Gastrocnemius medialis (tissue), 4 donors: Measurements from ENCODE around the gene C4B. TPM values are rescaled to one million over a fixed set of nuclear protein-coding genes. Genes with fewer than 3 reads are reported as not detected.

Experiments
- ATAC-seq, 2 donors: fragments of 150-250 bp; one replicate each; pipeline ENCODE4 v1.9.1; 2016
- DNase-seq, 2 donors: peaks; one replicate each; pipeline ENCODE4 v3.0.0-alpha.2; 2019
- H3K27ac ChIP-seq, 4 donors: fragments of 200-600 bp; sonication (generic); 1 replicate in 1 of 4; 2 replicates in 3 of 4; pipeline ENCODE4 v1.5.1; 2016 to 2018; ENCODE audit warnings: mild to moderate bottlenecking in 2 of 4, moderate library complexity in 1 of 4
- H3K27me3 ChIP-seq, 3 donors: fragments of 200-600 bp; sonication (generic) in 2 of 3; 1 replicate in 1 of 3; 2 replicates in 2 of 3; pipeline versions ENCODE4 v1.5.1 to v1.6.0; 2016 to 2019; ENCODE audit warnings: mild to moderate bottlenecking in 1 of 3, moderate library complexity in 1 of 3
- H3K36me3 ChIP-seq, 2 donors: fragments of 200-600 bp; sonication (generic) in 1 of 2; one replicate each; pipeline ENCODE4 v1.5.1; 2017 to 2018
- H3K4me1 ChIP-seq, 2 donors: fragments of 200-600 bp; sonication (generic) in 1 of 2; one replicate each; pipeline ENCODE4 v1.5.1; 2016 to 2017; ENCODE audit warnings: mild to moderate bottlenecking in 2 of 2
- H3K4me3 ChIP-seq, 4 donors: fragments of 200-600 bp; sonication (generic) in 3 of 4; 1 replicate in 1 of 4; 2 replicates in 3 of 4; pipeline ENCODE4 v1.5.1; 2016 to 2019; ENCODE audit warnings: mild to moderate bottlenecking in 2 of 4
- H3K9me3 ChIP-seq, 3 donors: fragments of 200-600 bp; sonication (generic) in 2 of 3; 1 replicate in 1 of 3; 2 replicates in 2 of 3; pipeline ENCODE4 v1.5.1; 2016 to 2019
- POLR2A ChIP-seq, 2 donors: fragments of 450-650 bp; IDR thresholded peaks; one replicate each; pipeline ENCODE4 v1.6.1; 2017; ENCODE audit warnings: antibody characterized with exemption in 2 of 2, mild to moderate bottlenecking in 2 of 2, moderate library complexity in 2 of 2
- in situ Hi-C, 4 donors: fragments of 200-750 bp; cut with MboI; loops; one replicate each; pipeline versions ENCODE4 v1.15.0 to v1.8.0; 2017; ENCODE audit warnings: low sequenced_read_pairs in 4 of 4
- intact Hi-C: fragments of 100-400 bp; cut with DNase I; formaldehyde crosslinking; loops from one replicate; pipeline ENCODE4 v1.15.1; 2023; ENCODE audit warnings: low total_unique reads
- total RNA-seq, 4 donors: library from RNA; depleted of rRNA; stranded (reverse); fragments of >200 nt; gene quantifications; one replicate each; pipeline versions ENCODE4 v1.1.0 to v1.2.3, GENCODE V29; 2016
- TF ChIP-seq, protein P1 (sequence below), 5 experiments: fragments of 450-650 bp in 3 of 5; fragments of 200-600 bp in 2 of 5; sonication (generic) in 2 of 5; IDR thresholded peaks in 4 of 5; conservative IDR thresholded peaks in 1 of 5; 1 replicate in 4 of 5; 2 replicates in 1 of 5; pipeline ENCODE4 v1.5.1; 2016 to 2019; ENCODE audit warnings: antibody characterized with exemption in 5 of 5, mild to moderate bottlenecking in 3 of 5, moderate library complexity in 3 of 5

C4B gene
- total RNA-seq, 4 donors from 2014 or later: 2.6 to 8.6 (median 6.9) TPM

DNA sequence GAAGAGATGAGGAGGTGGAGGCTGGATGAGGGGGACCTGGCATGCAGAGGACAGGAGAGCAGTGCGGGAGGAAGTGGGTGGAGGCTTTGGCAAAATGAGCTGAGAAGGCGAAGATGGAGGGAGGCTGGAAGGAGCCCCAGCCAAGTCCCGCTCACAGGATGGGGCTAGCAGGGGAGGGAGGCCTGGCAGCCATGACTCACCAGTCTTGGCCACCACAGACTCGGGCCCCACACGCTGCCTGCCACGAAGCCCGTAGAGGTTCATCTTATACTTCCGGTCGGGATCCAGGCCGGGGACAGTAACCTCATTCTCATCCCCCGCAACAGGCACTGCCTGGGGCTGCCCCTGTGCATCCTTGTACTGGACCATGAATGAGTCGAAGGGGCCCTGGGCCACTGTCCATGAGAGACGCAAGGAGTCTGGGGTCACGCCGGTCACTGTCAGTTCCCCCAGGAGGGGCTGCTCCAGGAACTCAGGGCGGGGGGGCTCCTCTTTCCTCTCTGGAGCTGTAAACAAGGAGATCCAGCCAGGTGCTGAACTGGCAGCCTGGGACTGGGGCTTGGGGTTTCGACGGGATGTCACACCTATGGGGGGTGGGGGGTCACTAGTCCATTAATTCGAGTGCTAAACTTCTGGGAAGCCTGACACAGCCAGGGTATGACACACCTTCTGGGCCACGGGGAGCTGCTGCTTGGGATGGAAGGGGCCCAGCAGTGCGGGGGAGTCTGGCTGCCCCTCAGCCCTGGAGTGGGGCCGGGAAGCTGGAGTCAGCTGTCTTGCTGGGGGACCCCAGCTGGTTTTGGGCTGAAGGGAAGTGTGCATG, 66.8 kb downstream of the C4B start:
- no peak for TF ChIP-seq POLR2A (IDR thresholded peaks at IDR 0.05)
- TF ChIP-seq, protein P1, sequence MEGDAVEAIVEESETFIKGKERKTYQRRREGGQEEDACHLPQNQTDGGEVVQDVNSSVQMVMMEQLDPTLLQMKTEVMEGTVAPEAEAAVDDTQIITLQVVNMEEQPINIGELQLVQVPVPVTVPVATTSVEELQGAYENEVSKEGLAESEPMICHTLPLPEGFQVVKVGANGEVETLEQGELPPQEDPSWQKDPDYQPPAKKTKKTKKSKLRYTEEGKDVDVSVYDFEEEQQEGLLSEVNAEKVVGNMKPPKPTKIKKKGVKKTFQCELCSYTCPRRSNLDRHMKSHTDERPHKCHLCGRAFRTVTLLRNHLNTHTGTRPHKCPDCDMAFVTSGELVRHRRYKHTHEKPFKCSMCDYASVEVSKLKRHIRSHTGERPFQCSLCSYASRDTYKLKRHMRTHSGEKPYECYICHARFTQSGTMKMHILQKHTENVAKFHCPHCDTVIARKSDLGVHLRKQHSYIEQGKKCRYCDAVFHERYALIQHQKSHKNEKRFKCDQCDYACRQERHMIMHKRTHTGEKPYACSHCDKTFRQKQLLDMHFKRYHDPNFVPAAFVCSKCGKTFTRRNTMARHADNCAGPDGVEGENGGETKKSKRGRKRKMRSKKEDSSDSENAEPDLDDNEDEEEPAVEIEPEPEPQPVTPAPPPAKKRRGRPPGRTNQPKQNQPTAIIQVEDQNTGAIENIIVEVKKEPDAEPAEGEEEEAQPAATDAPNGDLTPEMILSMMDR (IDR thresholded peaks at IDR 0.05 in 4 of 5, conservative IDR thresholded peaks at IDR 0.05 in 1 of 5): no peak
- no peaks in the 10 kb centered on the region for H3K4me1 ChIP-seq
- in situ Hi-C loops: no loop called here
- intact Hi-C loops: no loop called here
- peak overlapping the region; percentile 10 to 62 (median 57) for H3K27ac ChIP-seq
- no peaks in the 10 kb centered on the region for H3K36me3 ChIP-seq
- H3K27me3 ChIP-seq: peaks cover 0 to 2% (median 0%) of the 10 kb centered on the region in 3 donors
- H3K9me3 ChIP-seq: no peaks in the 10 kb centered on the region
- DNase-seq (peak in 1 of 2 donors; percentile 70), ATAC-seq (peak in 1 of 2 donors; percentile 40)
- H3K4me3 ChIP-seq: no peak overlapping the region

DNA sequence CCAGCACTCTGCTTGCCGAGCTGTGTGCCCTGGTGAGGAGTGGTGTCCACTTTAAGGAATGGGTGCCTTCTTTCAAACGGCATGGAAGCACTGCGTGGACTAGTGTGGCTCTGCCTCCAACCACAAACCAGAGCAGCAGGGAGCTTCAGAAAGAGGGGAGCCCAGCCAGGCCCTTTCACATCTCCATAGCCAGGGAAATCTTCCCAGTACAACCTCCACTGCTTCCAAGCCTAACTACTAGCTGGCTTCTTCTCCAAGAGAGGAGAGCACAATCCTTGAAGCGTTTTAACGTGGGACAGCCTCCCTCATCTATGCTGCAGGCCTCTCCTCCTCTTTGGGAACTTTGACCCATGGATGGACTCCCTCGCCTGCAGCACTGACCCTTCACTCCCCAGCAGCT, 67.9 kb downstream of the C4B start:
- in situ Hi-C loops (no loop called here), intact Hi-C loops (no loop called here)
- no peaks in the 10 kb centered on the region for H3K9me3 ChIP-seq
- H3K36me3 ChIP-seq: no peaks in the 10 kb centered on the region
- no peaks in the 10 kb centered on the region for H3K4me1 ChIP-seq
- ATAC-seq (no peak), DNase-seq (no peak)
- peak overlapping the region in 3 of 4 donors; percentile 33 to 62 (median 57) for H3K27ac ChIP-seq
- H3K27me3 ChIP-seq: peaks cover 0 to 5% (median 2%) of the 10 kb centered on the region in 3 donors
- TF ChIP-seq POLR2A (IDR thresholded peaks at IDR 0.05): no peak
- TF ChIP-seq, protein P1 (IDR thresholded peaks at IDR 0.05 in 4 of 5, conservative IDR thresholded peaks at IDR 0.05 in 1 of 5): no peak
- H3K4me3 ChIP-seq: no peak overlapping the region

DNA sequence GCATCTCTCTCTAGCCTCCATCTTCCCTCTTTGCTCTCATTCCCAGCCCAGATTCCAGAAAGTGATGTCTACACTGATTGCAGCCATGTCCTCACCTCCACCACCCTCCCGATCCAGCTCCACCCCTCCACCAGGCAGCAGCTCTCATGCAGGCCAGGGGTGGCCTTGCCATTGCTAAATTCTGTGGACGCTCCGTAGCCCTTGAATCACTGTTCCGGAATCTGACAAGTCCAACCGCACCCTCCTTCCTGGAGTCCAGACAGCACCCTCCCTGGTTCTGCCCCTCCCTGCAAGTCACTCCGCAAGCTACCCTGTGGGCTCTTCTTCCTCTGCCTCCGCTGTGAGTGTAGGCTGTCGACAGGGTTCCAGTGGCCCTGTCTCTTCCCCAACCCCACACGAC, 68.3 kb downstream of the C4B start:
- in situ Hi-C loops: no loop called here
- H3K4me3 ChIP-seq: no peak overlapping the region
- no peaks in the 10 kb centered on the region for H3K36me3 ChIP-seq
- intact Hi-C loops: no loop called here
- TF ChIP-seq, protein P1 (IDR thresholded peaks at IDR 0.05 in 4 of 5, conservative IDR thresholded peaks at IDR 0.05 in 1 of 5): no peak
- TF ChIP-seq POLR2A (IDR thresholded peaks at IDR 0.05): no peak
- peaks cover 0 to 5% (median 2%) of the 10 kb centered on the region in 3 donors for H3K27me3 ChIP-seq
- ATAC-seq: peak; percentile 45 to 75
- H3K9me3 ChIP-seq: no peaks in the 10 kb centered on the region
- peak overlapping the region in 3 of 4 donors; percentile 34 to 62 (median 35) for H3K27ac ChIP-seq
- DNase-seq: peak; percentile 44 to 79
- no peaks in the 10 kb centered on the region for H3K4me1 ChIP-seq

DNA sequence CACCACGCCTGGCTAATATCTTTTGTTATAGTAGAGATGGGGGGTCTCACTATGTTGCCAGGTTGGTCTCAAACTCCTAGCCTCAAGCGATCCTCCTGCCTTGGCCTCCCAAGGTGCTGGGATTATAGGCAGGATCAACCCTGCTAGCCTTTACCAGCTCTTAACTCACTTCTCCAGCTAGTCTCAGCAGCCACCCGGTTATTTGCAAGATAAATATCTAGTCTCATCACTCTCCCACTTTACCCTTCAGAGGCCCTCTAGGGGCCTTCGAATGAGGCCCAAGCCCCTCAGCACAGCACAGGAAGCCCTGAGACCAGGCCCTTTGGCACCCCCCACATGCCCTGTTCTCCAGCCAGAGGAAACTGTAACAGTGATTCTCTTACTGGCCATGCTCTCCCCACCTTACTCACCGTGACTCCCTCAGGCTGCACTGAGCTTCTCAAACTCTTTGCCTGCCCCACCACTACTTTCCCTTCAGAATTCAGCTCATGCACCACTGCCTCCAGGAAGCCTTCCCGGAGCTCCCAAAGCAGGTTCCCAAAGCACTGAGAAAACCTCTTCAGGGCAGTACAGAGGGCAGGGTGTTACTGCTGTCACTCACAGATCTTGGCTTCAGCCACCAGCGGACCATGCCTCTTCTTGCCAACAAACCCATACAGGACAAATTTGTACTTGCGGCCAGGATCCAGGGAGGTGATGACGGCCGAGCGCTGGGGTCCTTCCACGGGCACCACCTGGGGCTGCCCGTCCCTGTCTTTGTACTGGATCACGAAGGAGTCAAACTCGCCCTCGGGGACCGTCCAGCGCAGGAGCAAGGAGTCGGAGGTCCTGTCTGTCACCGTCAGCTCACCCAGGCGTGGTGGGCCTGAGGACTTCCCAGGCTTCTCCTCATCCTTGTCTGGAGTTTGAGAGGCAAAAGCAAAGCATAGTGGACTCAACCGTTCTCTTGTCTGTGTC, 69.5 kb downstream of the C4B start:
- H3K9me3 ChIP-seq: no peaks in the 10 kb centered on the region
- no peak for ATAC-seq
- DNase-seq: no peak
- no peak for TF ChIP-seq POLR2A (IDR thresholded peaks at IDR 0.05)
- TF ChIP-seq, protein P1 (IDR thresholded peaks at IDR 0.05 in 4 of 5, conservative IDR thresholded peaks at IDR 0.05 in 1 of 5): no peak
- H3K4me3 ChIP-seq: no peak overlapping the region
- H3K36me3 ChIP-seq: no peaks in the 10 kb centered on the region
- H3K4me1 ChIP-seq: no peaks in the 10 kb centered on the region
- intact Hi-C loops (no loop called here), in situ Hi-C loops (no loop called here)
- peak overlapping the region in 2 of 4 donors; percentile 34 to 41 for H3K27ac ChIP-seq
- H3K27me3 ChIP-seq: peaks cover 0 to 5% (median 2%) of the 10 kb centered on the region in 3 donors
